SK-N-SH treated with all-trans-retinoic acid at 6 μM for 48 hours (cell line): ENCODE data around the gene DTNB.

ENCODE experiments used
- ARNTL ChIP-seq: fragments of 450-650 bp; formaldehyde crosslinking; IDR thresholded peaks from 2 replicates; pipeline ENCODE4 v1.5.0; 2020; ENCODE audit warnings: low read depth, mild to moderate bottlenecking, moderate library complexity, borderline replicate concordance
- BACH2 ChIP-seq: fragments of 250-450 bp; sonication (Bioruptor Pico); IDR thresholded peaks from 2 replicates; pipeline ENCODE4 v1.9.0; 2021; ENCODE audit warnings: mild to moderate bottlenecking, borderline replicate concordance
- CREB5 ChIP-seq: fragments of 250-450 bp; sonication (Bioruptor Pico); IDR thresholded peaks from 2 replicates; pipeline ENCODE4 v1.5.1; 2020; ENCODE audit warnings: low read depth, mild to moderate bottlenecking, moderate library complexity
- CSDC2 ChIP-seq: fragments of 250-450 bp; sonication (Bioruptor Pico); IDR thresholded peaks from 2 replicates; pipeline ENCODE4 v1.5.0; 2020; ENCODE audit warnings: mild to moderate bottlenecking, moderate library complexity
- GLIS3 ChIP-seq: fragments of 250-450 bp; sonication (Bioruptor Pico); IDR thresholded peaks from 2 replicates; pipeline ENCODE4 v1.5.0; 2020; ENCODE audit warnings: mild to moderate bottlenecking, moderate library complexity
- PATZ1 ChIP-seq: fragments of 250-450 bp; sonication (Bioruptor Pico); IDR thresholded peaks from 2 replicates; pipeline ENCODE4 v1.8.0; 2020; ENCODE audit warnings: mild to moderate bottlenecking, moderate library complexity, borderline replicate concordance
- PPARA ChIP-seq: fragments of 250-450 bp; sonication (Bioruptor Pico); IDR thresholded peaks from 2 replicates; pipeline ENCODE4 v1.5.0; 2020; ENCODE audit warnings: mild to moderate bottlenecking, borderline replicate concordance
- ZFP3 ChIP-seq: fragments of 250-450 bp; sonication (Bioruptor Pico); IDR thresholded peaks from 2 replicates; pipeline ENCODE4 v1.5.0; 2020; ENCODE audit warnings: mild to moderate bottlenecking, moderate library complexity
- ZFP30 ChIP-seq: fragments of 450-650 bp; formaldehyde crosslinking; IDR thresholded peaks from 2 replicates; pipeline ENCODE4 v1.5.0; 2022; ENCODE audit warnings: mild to moderate bottlenecking, moderate library complexity
- ZNF565 ChIP-seq: fragments of 450-650 bp; formaldehyde crosslinking; conservative IDR thresholded peaks from 2 replicates; pipeline ENCODE4 v1.5.0; 2020; ENCODE audit warnings: low read depth, mild to moderate bottlenecking, moderate library complexity
- ZNF70 ChIP-seq: fragments of 450-650 bp; formaldehyde crosslinking; IDR thresholded peaks from 2 replicates; pipeline ENCODE4 v1.5.0; 2020; ENCODE audit warnings: mild to moderate bottlenecking, moderate library complexity

- TF ChIP-seq ZFP3 (CRISPR knock-in tag) (no peak), PATZ1 (CRISPR knock-in tag) (no peak), ZNF565 (CRISPR knock-in tag) (no peak), BACH2 (no peak), CSDC2 (CRISPR knock-in tag) (no peak), CREB5 (CRISPR knock-in tag) (no peak), ARNTL (CRISPR knock-in tag) (no peak), GLIS3 (no peak), PPARA (CRISPR knock-in tag) (no peak), ZNF70 (CRISPR knock-in tag) (no peak), ZFP30 (no peak)
Observed at GRCh38 chr2:25379535-25379934, 293.8 kb downstream of the DTNB start.
